SJCRH30 (cell line): Measurements from ENCODE around the gene ANKMY1. TPM values are rescaled to one million over a fixed set of nuclear protein-coding genes. Genes with fewer than 3 reads are reported as not detected.
A peak's percentile ranks its signal among the peaks of the same experiment; 100 is the strongest.

Experiments used
- DNase-seq, 2 experiments: peaks; one replicate each; pipeline ENCODE4 v3.0.0-alpha.2; 2015 to 2020
- H3K27ac ChIP-seq: fragments of 250-450 bp; sonication (Bioruptor Pico); 2 replicates; pipeline ENCODE4 v1.5.1; 2020; ENCODE audit warnings: mild to moderate bottlenecking, moderate library complexity
- H3K27me3 ChIP-seq: fragments of 250-450 bp; sonication (Bioruptor Pico); 2 replicates; pipeline ENCODE4 v1.5.1; 2020; ENCODE audit warnings: mild to moderate bottlenecking, moderate library complexity
- H3K36me3 ChIP-seq: fragments of 250-450 bp; sonication (Bioruptor Pico); 2 replicates; pipeline ENCODE4 v1.5.1; 2020; ENCODE audit warnings: mild to moderate bottlenecking, moderate library complexity
- H3K4me1 ChIP-seq: fragments of 250-450 bp; sonication (Bioruptor Pico); 2 replicates; pipeline ENCODE4 v1.5.1; 2020; ENCODE audit warnings: mild to moderate bottlenecking, moderate library complexity
- H3K4me3 ChIP-seq: fragments of 250-450 bp; sonication (Bioruptor Pico); 2 replicates; pipeline ENCODE4 v1.5.1; 2020; ENCODE audit warnings: mild to moderate bottlenecking, moderate library complexity
- H3K9me3 ChIP-seq: fragments of 250-450 bp; sonication (Bioruptor Pico); replicated peaks from 2 replicates; pipeline ENCODE4 v1.5.1; 2020; ENCODE audit warnings: mild to moderate bottlenecking, moderate library complexity
- total RNA-seq: library from RNA; depleted of rRNA; stranded (reverse); fragments of >200 nt; shearing (Covaris generic); gene quantifications from 2 replicates; pipeline ENCODE4 v1.2.3, GENCODE V29; 2014

ANKMY1 gene
- total RNA-seq, 1 experiment from 2014 or later, result 6.7 TPM

- Histone ChIP-seq H3K27me3 (no peaks in the 10 kb centered on the region), H3K27ac (no peak overlapping the region), H3K36me3 (0 out of 2 replicates have a peak, but pooled peaks cover 5% of the 10 kb centered on the region), H3K4me1 (peaks cover 9% of the 10 kb centered on the region), H3K4me3 (no peak overlapping the region), H3K9me3 (no peaks in the 10 kb centered on the region)
- DNase-seq, result no peak
These were observed 31.6 kb upstream of the ANKMY1 start for GRCh38 chr2:240589375-240589774.

DNA sequence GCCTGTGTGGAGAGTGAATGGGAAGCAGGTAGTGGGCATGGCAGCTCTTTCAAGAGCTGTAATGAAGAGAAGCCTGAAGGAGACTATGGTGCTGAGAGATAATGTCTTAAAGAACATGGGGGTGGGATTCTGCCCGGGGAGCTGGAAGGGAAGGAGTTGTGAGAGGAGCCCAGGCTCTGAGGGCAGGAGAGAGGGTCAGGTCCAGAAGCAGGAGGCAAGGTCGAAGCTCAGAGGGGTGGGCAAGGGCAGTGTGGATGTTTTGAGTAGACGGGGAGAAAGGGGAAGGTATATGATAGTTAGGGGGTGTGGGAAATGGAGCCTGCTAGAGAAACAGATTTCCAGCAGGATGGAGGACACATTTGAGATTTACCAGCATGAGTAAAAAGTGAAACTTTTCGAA, 30.9 kb upstream of the ANKMY1 start:
- no peak overlapping the region for H3K27ac ChIP-seq
- no peak for DNase-seq
- 0 out of 2 replicates have a peak, but pooled peaks cover 5% of the 10 kb centered on the region for H3K36me3 ChIP-seq

GRCh38 chr2:240588006-240588655, 30.3 kb upstream of the ANKMY1 start:
- peaks cover 9% of the 10 kb centered on the region for H3K4me1 ChIP-seq
- H3K4me3 ChIP-seq, result no peak overlapping the region; the same call in 1 of the 2 replicates
- no peaks in the 10 kb centered on the region for H3K27me3 ChIP-seq
- no peak for DNase-seq
- H3K9me3 ChIP-seq, result no peaks in the 10 kb centered on the region
- H3K36me3 ChIP-seq, result 0 out of 2 replicates have a peak, but pooled peaks cover 5% of the 10 kb centered on the region
- no peak overlapping the region for H3K27ac ChIP-seq

More for the DNA sequence above, 30.9 kb upstream of the ANKMY1 start:
- Histone ChIP-seq H3K27me3 (no peaks in the 10 kb centered on the region), H3K9me3 (no peaks in the 10 kb centered on the region), H3K4me3 (no peak overlapping the region), H3K4me1 (peaks cover 9% of the 10 kb centered on the region)

DNA sequence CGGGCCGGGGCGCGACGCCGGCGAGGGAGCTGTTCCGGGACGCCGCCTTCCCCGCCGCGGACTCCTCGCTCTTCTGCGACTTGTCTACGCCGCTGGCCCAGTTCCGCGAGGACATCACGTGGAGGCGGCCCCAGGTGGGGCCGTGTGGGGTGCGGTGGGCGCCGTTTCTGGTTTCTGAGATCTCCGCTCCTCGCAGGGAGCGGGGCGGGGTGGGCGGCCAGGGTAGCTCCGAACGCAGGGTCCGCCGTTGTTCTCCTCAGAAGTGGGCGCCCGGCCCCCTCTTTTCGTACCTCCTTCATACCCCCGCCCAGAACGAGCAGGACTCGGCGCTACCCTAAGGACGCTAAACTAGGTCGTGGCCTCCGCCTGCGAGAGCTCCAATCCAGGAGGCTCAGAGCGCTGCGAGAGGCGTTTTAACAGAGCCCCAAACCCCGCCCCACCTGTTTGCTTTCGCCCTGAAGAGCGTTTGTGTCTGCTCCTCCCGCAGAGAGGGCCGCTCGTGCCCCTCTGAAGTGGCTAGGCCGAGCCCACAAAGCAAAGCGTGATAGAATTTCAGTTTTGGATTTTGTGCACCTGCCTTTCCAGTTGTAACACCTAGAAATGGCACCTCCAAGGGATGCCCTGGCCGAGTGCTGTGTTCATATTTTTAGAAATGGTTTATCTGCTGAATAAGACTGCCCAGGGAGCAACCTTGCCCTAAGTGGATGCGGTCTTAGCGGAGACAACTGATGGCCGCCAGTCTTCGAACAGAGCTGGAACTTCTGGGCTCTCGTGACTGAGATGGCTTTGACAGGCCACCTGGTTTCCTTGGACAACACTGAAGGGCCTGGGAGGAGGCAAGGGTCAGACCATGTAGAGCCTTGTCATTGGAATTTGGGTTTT, 29.4 kb upstream of the ANKMY1 start:
- DNase-seq, result peak; percentile 49 to 59
- Histone ChIP-seq H3K4me1 (peaks cover 9% of the 10 kb centered on the region), H3K4me3 (peak overlapping the region; percentile 84), H3K27ac (no peak overlapping the region), H3K27me3 (no peaks in the 10 kb centered on the region), H3K9me3 (no peaks in the 10 kb centered on the region), H3K36me3 (no peaks in the 10 kb centered on the region; the same call in 1 of the 2 replicates)

- Histone ChIP-seq H3K27ac (peak within 1 kb of the TSS; percentile 82), H3K27me3 (no peaks in the 10 kb centered on the region), H3K4me1 (peaks cover 9% of the 10 kb centered on the region), H3K36me3 (no peaks in the 10 kb centered on the region; the same call in 1 of the 2 replicates), H3K9me3 (peaks cover under 1% of the 10 kb centered on the region; the same call in 1 of the 2 replicates), H3K4me3 (peak within 1 kb of the TSS; percentile 84)
- DNase-seq, result peak; percentile 97
These were observed 28.6 kb upstream of the ANKMY1 start, which contains the start of gene CAPN10 for GRCh38 chr2:240586198-240586918. Gene CAPN10, plus strand, starts transcription at chr2:240586734. Its CDS starts 178 bp downstream, at chr2:240586912.

DNA sequence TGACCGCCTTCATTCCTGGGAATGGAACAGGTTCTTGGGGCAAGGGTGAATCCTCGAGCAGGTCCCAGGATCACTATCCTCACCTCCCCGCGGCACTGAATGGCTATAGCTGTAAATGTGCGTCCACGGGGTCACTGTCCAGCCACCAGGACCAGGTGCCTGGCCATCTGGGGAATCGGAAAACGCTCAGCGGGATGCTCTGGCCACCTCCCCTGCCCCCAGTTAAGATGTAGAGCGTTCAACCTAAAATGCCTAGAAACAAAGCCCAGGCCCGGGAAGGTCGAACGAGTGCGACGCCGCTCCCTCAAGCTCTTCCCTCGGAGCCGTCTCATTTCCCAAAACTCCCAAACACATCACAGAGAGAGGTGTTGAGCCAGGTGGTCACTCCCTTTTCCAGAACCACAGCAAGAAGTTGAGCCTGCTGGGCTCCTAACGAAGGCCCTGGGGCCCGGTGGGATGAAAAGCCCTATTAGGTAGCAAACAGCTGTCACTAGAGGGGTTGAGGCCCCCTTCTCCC, 28.0 kb upstream of the ANKMY1 start:
- Histone ChIP-seq H3K27me3 (no peaks in the 10 kb centered on the region), H3K9me3 (peaks cover 3% of the 10 kb centered on the region; the same call in 1 of the 2 replicates), H3K4me1 (peaks cover 9% of the 10 kb centered on the region), H3K36me3 (no peaks in the 10 kb centered on the region; the same call in 1 of the 2 replicates), H3K4me3 (peak overlapping the region; percentile 84), H3K27ac (peak overlapping the region; percentile 82)
- DNase-seq, result no peak

GRCh38 chr2:240585101-240585500, 27.3 kb upstream of the ANKMY1 start:
- DNase-seq, result no peak
- Histone ChIP-seq H3K4me3 (peak overlapping the region; percentile 84), H3K27ac (no peak overlapping the region)

GRCh38 chr2:240584486-240585031, 26.8 kb upstream of the ANKMY1 start:
- Histone ChIP-seq H3K4me3 (no peak overlapping the region), H3K36me3 (no peaks in the 10 kb centered on the region; the same call in 1 of the 2 replicates), H3K9me3 (peaks cover 3% of the 10 kb centered on the region; the same call in 1 of the 2 replicates), H3K27ac (no peak overlapping the region), H3K4me1 (peaks cover 9% of the 10 kb centered on the region), H3K27me3 (no peaks in the 10 kb centered on the region)
- peak; percentile 72 to 84 for DNase-seq

More at GRCh38 chr2:240585101-240585500, 27.3 kb upstream of the ANKMY1 start:
- peaks cover 3% of the 10 kb centered on the region; the same call in 1 of the 2 replicates for H3K9me3 ChIP-seq
- H3K4me1 ChIP-seq, result peaks cover 9% of the 10 kb centered on the region
- no peaks in the 10 kb centered on the region for H3K27me3 ChIP-seq
- H3K36me3 ChIP-seq, result no peaks in the 10 kb centered on the region; the same call in 1 of the 2 replicates

DNA sequence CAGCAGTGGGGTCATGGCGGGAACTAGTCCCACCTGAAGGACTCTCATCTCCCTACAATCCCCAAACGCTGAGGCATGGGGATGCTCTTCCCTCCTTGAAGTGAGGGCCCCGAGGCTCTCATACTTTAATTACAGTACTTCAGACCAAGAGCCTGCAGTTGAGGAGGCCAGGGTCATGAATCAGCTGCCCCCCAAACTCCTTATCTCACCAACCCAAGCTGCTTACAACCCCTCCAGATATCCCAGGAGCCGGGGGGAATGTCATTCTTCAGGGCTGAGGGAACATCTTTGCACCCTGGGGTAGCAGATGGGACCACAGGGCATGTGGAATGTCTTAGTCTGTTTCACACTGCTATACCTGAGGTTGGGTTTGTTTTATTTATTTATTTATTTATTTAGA, 26.0 kb upstream of the ANKMY1 start:
- Histone ChIP-seq H3K27me3 (no peaks in the 10 kb centered on the region), H3K27ac (no peak overlapping the region), H3K4me3 (no peak overlapping the region), H3K9me3 (peaks cover 3% of the 10 kb centered on the region; the same call in 1 of the 2 replicates), H3K36me3 (no peaks in the 10 kb centered on the region; the same call in 1 of the 2 replicates), H3K4me1 (peaks cover 9% of the 10 kb centered on the region)
- no peak for DNase-seq

DNA sequence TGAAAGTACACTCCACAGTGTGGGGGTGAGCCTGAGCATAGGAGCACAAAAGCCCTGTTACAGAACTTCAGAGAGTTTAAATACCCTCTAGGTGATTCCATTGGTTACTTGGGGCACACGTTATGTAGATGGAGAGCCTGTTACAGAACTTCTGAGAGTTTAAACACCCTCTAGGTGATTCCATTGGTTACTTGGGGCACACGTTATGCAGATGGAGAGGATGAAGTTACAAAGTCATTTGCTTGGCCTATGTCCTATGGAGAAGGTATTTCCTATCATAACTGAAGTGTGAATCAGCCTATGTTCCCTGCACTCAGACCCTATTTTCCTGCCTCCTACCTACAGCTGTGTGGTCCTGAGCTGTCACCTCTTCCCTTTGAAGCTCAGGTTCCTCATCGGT, 25.0 kb upstream of the ANKMY1 start:
- H3K4me3 ChIP-seq, result no peak overlapping the region
- peaks cover 3% of the 10 kb centered on the region; the same call in 1 of the 2 replicates for H3K9me3 ChIP-seq
- no peak overlapping the region for H3K27ac ChIP-seq
- peaks cover 9% of the 10 kb centered on the region for H3K4me1 ChIP-seq
- no peak for DNase-seq
- no peaks in the 10 kb centered on the region; the same call in 1 of the 2 replicates for H3K36me3 ChIP-seq
- H3K27me3 ChIP-seq, result no peaks in the 10 kb centered on the region

DNA sequence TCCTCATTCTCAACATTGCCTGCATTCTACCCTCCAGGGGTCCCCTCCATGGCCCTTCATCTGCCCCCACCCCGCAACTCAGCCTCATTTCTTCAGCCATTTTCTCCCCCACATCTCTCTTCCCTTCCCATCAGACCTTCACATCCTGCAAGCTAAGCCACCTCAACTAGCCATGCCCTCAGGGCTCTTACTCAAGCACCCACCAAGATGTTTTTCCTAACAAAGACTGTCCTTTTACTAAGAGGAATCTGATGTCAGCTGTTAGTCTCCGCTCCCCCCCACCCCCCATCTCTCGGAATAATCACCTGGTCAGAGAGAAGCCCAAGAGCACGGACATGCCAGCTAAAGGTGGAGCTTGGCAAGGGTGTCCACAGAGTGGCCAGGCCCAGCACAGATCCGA, 24.0 kb upstream of the ANKMY1 start:
- Histone ChIP-seq H3K36me3 (no peaks in the 10 kb centered on the region; the same call in 1 of the 2 replicates), H3K4me3 (no peak overlapping the region), H3K9me3 (peaks cover 3% of the 10 kb centered on the region; the same call in 1 of the 2 replicates), H3K4me1 (peaks cover 9% of the 10 kb centered on the region), H3K27me3 (no peaks in the 10 kb centered on the region), H3K27ac (no peak overlapping the region)
- DNase-seq, result no peak

DNA sequence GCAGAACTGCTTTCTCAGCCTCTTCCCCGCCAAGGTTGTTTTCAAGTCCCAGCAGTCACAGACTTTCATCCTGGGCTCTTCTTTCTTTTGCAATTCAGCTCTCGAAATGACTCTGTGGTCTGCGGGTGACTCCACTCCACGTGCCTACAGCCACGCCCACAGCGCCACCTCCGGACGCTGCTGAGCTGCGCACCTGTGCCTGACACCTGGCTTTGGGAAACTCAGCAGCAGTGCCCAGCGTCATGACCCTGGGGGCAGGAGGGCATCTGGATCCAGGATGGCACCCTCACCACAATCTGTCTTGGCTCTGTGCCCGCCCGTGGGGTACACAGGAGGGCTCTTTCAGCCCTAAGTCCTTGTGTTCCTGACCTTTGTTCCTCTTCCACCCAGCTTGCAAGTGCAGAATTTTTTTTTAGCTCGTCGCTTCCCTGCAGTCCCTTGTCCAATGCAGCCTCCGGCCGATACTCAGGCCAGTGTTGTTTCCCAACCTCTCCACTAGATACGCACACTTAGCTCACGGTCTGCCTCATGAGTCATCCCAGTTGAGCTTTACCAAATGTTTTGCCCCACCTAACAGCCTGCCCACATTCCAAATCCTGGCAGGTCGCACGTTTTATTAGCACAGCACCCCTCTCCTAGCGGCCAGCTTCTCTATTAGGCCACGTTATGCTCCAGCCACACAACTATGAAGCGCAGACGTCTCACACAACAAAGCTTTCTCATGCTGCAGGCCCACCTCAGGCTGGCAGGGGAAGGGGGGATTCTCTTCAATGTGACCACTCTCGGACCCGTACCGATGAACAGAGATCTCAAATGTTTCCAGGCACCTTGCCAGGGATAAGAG, 22.2 kb upstream of the ANKMY1 start:
- no peak for DNase-seq
- H3K36me3 ChIP-seq, result no peaks in the 10 kb centered on the region; the same call in 1 of the 2 replicates
- H3K9me3 ChIP-seq, result peaks cover 3% of the 10 kb centered on the region; the same call in 1 of the 2 replicates
- no peak overlapping the region for H3K27ac ChIP-seq
- peaks cover 4% of the 10 kb centered on the region for H3K4me1 ChIP-seq
- no peaks in the 10 kb centered on the region for H3K27me3 ChIP-seq
- no peak overlapping the region for H3K4me3 ChIP-seq
